ENCODE measurements around the gene ABCA3.

DNA sequence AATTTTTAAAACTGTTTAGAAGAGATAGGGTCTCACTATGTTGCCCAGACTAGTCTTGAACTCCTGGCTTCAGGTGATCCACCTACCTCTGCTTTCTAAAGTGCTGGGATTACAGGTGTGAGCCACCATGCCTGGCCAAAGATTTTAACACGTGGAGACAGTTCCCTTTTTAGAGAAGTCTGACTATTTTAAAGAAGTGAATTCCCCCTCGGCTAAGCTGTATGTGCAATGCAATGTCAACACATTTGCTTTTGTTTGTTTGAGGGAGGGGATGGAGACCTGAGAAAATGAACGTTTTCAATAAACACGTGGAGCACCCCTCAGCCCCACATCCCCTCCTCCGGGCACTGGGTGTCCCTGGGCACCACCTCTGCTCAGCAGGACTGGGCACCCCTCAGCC, 58.3 kb downstream of the ABCA3 start:
- TF ChIP-seq, protein P1, sequence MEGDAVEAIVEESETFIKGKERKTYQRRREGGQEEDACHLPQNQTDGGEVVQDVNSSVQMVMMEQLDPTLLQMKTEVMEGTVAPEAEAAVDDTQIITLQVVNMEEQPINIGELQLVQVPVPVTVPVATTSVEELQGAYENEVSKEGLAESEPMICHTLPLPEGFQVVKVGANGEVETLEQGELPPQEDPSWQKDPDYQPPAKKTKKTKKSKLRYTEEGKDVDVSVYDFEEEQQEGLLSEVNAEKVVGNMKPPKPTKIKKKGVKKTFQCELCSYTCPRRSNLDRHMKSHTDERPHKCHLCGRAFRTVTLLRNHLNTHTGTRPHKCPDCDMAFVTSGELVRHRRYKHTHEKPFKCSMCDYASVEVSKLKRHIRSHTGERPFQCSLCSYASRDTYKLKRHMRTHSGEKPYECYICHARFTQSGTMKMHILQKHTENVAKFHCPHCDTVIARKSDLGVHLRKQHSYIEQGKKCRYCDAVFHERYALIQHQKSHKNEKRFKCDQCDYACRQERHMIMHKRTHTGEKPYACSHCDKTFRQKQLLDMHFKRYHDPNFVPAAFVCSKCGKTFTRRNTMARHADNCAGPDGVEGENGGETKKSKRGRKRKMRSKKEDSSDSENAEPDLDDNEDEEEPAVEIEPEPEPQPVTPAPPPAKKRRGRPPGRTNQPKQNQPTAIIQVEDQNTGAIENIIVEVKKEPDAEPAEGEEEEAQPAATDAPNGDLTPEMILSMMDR (conservative IDR thresholded peaks at IDR 0.05; ENCODE audit: low read depth, low read length): no peak
- no peak for TF ChIP-seq EZH2 (IDR thresholded peaks at IDR 0.05; ENCODE audit: borderline replicate concordance, low read depth, low read length, poor library complexity, severe bottlenecking)
